Stomach (tissue), 4 donors: ENCODE data around the gene CST11.

Experiments
- CTCF ChIP-seq, 7 experiments: fragments of 450-650 bp in 4 of 7; fragments of 200-600 bp in 3 of 7; sonication (generic) in 3 of 7; IDR thresholded peaks; one replicate each; pipeline ENCODE4 v1.5.1; 2016 to 2019; ENCODE audit warnings: antibody characterized with exemption in 7 of 7, control low read depth in 2 of 7, mild to moderate bottlenecking in 1 of 7
- EP300 ChIP-seq: sonication (generic); formaldehyde crosslinking; IDR thresholded peaks from one replicate; pipeline ENCODE4 v1.6.1; 2017; ENCODE audit warnings: antibody characterized with exemption

GRCh38 chr20:23403751-23404150 is 48.9 kb downstream of the CST11 start:
- TF ChIP-seq CTCF (IDR thresholded peaks at IDR 0.05) (no peak), EP300 (no peak)
